Neural cell (in vitro differentiated cells): ENCODE data around the gene PLA2G10.

Source experiments
- EP300 ChIP-seq: fragments of 450-650 bp; conservative IDR thresholded peaks from 2 replicates; pipeline ENCODE4 v1.6.1; 2014; ENCODE audit warnings: antibody characterized with exemption, mild to moderate bottlenecking, moderate library complexity; ENCODE audit not compliant: poor library complexity, severe bottlenecking
- EZH2 ChIP-seq: fragments of 200-600, 300-800 bp; shearing (Covaris generic), sonication (generic); IDR thresholded peaks from 2 replicates; pipeline ENCODE4 v1.6.1; 2014; ENCODE audit warnings: antibody characterized with exemption, low read length, borderline replicate concordance, mild to moderate bottlenecking; ENCODE audit not compliant: insufficient read depth, poor library complexity, severe bottlenecking
- MXI1 ChIP-seq: fragments of 450-650 bp; conservative IDR thresholded peaks from 2 replicates; pipeline ENCODE4 v1.6.1; 2014; ENCODE audit warnings: antibody characterized with exemption, mild to moderate bottlenecking; ENCODE audit not compliant: poor library complexity, severe bottlenecking
- POLR2AphosphoS5 ChIP-seq: IDR thresholded peaks from 2 replicates; pipeline ENCODE4 v1.6.1; 2012
- SMC3 ChIP-seq: fragments of 450-650 bp; conservative IDR thresholded peaks from 2 replicates; pipeline ENCODE4 v1.6.1; 2014; ENCODE audit warnings: antibody characterized with exemption, mild to moderate bottlenecking, moderate library complexity; ENCODE audit not compliant: poor library complexity
- TAF1 ChIP-seq: IDR thresholded peaks from 2 replicates; pipeline ENCODE4 v1.6.1; 2012; ENCODE audit warnings: low read depth
- TF ChIP-seq, protein P1 (sequence below): fragments of 450-650 bp; IDR thresholded peaks from 2 replicates; pipeline ENCODE4 v1.5.1; 2014; ENCODE audit warnings: antibody characterized with exemption, mild to moderate bottlenecking, moderate library complexity; ENCODE audit not compliant: poor library complexity, severe bottlenecking
- TF ChIP-seq, protein P2 (sequence below): IDR thresholded peaks from 2 replicates; pipeline ENCODE4 v1.6.1; 2012; ENCODE audit warnings: borderline replicate concordance

DNA sequence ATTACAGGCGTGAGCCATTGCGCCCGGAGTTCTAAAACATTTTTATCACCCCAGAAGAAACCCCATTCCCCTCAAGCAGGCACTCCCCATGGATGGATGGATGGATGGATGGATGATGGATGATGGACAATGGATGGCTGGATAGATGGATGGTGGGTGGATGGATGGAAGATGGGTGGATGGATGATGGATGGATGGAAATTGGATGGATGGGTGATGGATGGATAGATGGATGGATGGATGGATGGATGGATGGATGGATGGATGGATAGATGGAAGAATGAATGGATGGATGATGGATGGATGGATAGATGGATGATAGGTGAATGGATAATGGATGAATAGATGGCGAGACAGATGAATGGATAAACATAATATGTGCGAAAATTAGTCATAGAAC lies 16.5 kb downstream of the PLA2G10 start:
- TF ChIP-seq, protein P1, sequence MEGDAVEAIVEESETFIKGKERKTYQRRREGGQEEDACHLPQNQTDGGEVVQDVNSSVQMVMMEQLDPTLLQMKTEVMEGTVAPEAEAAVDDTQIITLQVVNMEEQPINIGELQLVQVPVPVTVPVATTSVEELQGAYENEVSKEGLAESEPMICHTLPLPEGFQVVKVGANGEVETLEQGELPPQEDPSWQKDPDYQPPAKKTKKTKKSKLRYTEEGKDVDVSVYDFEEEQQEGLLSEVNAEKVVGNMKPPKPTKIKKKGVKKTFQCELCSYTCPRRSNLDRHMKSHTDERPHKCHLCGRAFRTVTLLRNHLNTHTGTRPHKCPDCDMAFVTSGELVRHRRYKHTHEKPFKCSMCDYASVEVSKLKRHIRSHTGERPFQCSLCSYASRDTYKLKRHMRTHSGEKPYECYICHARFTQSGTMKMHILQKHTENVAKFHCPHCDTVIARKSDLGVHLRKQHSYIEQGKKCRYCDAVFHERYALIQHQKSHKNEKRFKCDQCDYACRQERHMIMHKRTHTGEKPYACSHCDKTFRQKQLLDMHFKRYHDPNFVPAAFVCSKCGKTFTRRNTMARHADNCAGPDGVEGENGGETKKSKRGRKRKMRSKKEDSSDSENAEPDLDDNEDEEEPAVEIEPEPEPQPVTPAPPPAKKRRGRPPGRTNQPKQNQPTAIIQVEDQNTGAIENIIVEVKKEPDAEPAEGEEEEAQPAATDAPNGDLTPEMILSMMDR = no peak
- TF ChIP-seq SMC3 (no peak), EP300 (no peak), EZH2 (no peak), TAF1 (no peak), MXI1 (no peak), POLR2AphosphoS5 (no peak)
- TF ChIP-seq, protein P2, sequence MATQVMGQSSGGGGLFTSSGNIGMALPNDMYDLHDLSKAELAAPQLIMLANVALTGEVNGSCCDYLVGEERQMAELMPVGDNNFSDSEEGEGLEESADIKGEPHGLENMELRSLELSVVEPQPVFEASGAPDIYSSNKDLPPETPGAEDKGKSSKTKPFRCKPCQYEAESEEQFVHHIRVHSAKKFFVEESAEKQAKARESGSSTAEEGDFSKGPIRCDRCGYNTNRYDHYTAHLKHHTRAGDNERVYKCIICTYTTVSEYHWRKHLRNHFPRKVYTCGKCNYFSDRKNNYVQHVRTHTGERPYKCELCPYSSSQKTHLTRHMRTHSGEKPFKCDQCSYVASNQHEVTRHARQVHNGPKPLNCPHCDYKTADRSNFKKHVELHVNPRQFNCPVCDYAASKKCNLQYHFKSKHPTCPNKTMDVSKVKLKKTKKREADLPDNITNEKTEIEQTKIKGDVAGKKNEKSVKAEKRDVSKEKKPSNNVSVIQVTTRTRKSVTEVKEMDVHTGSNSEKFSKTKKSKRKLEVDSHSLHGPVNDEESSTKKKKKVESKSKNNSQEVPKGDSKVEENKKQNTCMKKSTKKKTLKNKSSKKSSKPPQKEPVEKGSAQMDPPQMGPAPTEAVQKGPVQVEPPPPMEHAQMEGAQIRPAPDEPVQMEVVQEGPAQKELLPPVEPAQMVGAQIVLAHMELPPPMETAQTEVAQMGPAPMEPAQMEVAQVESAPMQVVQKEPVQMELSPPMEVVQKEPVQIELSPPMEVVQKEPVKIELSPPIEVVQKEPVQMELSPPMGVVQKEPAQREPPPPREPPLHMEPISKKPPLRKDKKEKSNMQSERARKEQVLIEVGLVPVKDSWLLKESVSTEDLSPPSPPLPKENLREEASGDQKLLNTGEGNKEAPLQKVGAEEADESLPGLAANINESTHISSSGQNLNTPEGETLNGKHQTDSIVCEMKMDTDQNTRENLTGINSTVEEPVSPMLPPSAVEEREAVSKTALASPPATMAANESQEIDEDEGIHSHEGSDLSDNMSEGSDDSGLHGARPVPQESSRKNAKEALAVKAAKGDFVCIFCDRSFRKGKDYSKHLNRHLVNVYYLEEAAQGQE = no peak
